ENCODE data around the gene XRN2. TPM values are rescaled to one million over a fixed set of nuclear protein-coding genes. Genes with fewer than 3 reads are reported as not detected.

XRN2 gene
- total and polyA plus RNA-seq, 2 of the 13 experiments (the other 11 are each of a cell fraction or from before 2014, with no cell fraction given) = 90.3 to 171 TPM

DNA sequence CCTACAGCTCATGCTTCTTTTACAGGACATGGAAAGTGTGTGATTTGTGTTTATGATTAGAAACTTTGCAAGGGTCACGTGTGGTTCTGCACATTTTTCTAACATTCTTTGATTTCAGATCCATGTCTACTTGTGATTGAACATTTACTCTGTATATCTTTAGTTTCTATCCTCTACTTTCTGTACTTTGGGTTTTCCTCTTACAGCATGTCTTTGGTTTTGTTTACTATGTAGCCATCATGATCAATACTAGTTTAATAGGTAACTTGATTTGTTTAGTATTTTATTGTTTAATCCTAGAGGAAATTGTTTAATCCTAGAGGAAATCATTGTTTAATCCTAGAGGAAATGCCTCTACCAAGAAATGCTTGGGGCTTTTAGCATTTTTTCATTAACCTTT, 41.8 kb downstream of the XRN2 start:
- no TSS peak for BruUV-seq (replicated peaks)
- intact Hi-C loops (cut with micrococcal nuclease; ENCODE audit: unreplicated experiment) (no loop called here), in situ Hi-C loops (cut with HindIII; ENCODE audit: extremely low pct_ligation_motif_present, low pct_unique_long_range_greater_than_20kb) (no loop called here)
- no peak overlapping the region for H2AFZ ChIP-seq (ENCODE audit: low read length)
- no peak overlapping the region for H3K9ac ChIP-seq (ENCODE audit: insufficient read depth, low read depth, low read length)
- FAIRE-seq (no peak), ATAC-seq (no peak), DNase-seq (ENCODE audit: low spot score) (no peak)
- ChIA-PET POLR2A (interaction anchor here (1.1 kb wide), 1 partner anchor 42 kb away, joined by 3 read pairs; the partner anchor contains the start of gene XRN2), CTCF (ENCODE audit: low intra/inter-chr PET ratio, low total read pairs) (no interaction called here)
- no peak overlapping the region for H3K4me3 ChIP-seq (replicated peaks in 1 of 3; ENCODE audit: insufficient read depth in 1 of 3, low read depth in 2 of 3, low read length in 3 of 3)
- H3K36me3 ChIP-seq (replicated peaks in 1 of 2; ENCODE audit: control insufficient read depth in 1 of 2, insufficient read depth in 2 of 2, low read length in 2 of 2) = peaks cover 26 to 72% of the 10 kb centered on the region in 2 experiments
- H3K27me3 ChIP-seq (ENCODE audit: control insufficient read depth in 1 of 2, insufficient read depth in 2 of 2, low read length in 2 of 2) = no peaks in the 10 kb centered on the region
- no peaks in the 10 kb centered on the region for H4K20me1 ChIP-seq (ENCODE audit: insufficient read depth, low read length)
- H3K4me2 ChIP-seq (ENCODE audit: low read depth, low read length) = no peak overlapping the region
- no peak overlapping the region for H3K27ac ChIP-seq (ENCODE audit: extremely low read length, insufficient read depth, low read length)
- TF ChIP-seq, protein P1, sequence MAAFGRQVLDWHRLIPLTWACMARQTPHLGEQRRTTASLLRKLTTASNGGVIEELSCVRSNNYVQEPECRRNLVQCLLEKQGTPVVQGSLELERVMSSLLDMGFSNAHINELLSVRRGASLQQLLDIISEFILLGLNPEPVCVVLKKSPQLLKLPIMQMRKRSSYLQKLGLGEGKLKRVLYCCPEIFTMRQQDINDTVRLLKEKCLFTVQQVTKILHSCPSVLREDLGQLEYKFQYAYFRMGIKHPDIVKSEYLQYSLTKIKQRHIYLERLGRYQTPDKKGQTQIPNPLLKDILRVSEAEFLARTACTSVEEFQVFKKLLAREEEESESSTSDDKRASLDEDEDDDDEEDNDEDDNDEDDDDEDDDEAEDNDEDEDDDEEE (CRISPR knock-in tag; IDR thresholded peaks at IDR 0.05) = no peak
- TF ChIP-seq AGO2 (optimal IDR thresholded peaks at IDR 0.05; ENCODE audit: low read depth, low read length) = peak; percentile 18
- no peaks in the 10 kb centered on the region for H3K79me2 ChIP-seq (ENCODE audit: insufficient read depth, low read length)
- peaks cover 16% of the 10 kb centered on the region for H3K4me1 ChIP-seq (ENCODE audit: insufficient read depth, low read length)
- WGBS (ENCODE audit: low lambda C conversion rate) = 92% methylated on average over 1 of the region's 1 CpG
- no peaks in the 10 kb centered on the region for H3K9me3 ChIP-seq (ENCODE audit: low read length)

DNA sequence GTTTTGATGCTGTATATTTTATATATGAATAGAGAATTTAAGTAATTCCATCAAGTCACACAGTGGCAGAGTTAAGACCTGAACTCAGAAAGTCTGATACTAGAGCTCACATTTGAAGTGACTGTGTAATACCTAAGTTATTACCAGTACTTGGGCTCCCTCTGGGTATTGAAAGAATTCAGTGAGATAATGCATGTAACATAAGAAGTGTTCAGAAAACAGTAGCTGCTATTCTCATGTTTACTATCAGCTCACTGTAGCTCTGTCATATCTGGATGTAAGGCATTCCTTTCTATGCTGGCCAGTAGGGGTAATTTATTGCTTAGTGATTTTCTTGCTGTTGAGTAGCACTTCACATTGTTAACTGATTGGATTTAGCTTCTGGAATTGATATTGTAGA, 49.6 kb downstream of the XRN2 start:
- peaks cover 18% of the 10 kb centered on the region for H3K4me1 ChIP-seq (ENCODE audit: insufficient read depth, low read length)
- no peak overlapping the region for H3K4me3 ChIP-seq (replicated peaks in 1 of 3; ENCODE audit: insufficient read depth in 1 of 3, low read depth in 2 of 3, low read length in 3 of 3)
- ChIA-PET CTCF (ENCODE audit: low intra/inter-chr PET ratio, low total read pairs) (interaction anchor here (1.1 kb wide), 1 partner anchor 117 kb away, joined by 3 read pairs; no protein-coding TSS in a partner anchor), POLR2A (no interaction called here)
- no peak overlapping the region for H2AFZ ChIP-seq (ENCODE audit: low read length)
- peak; percentile 64 for ATAC-seq
- no peak overlapping the region for H3K9ac ChIP-seq (ENCODE audit: insufficient read depth, low read depth, low read length)
- DNase-seq (ENCODE audit: low spot score) = peak; percentile 51
- H3K9me3 ChIP-seq (ENCODE audit: low read length) = no peaks in the 10 kb centered on the region
- no peak overlapping the region for H3K4me2 ChIP-seq (ENCODE audit: low read depth, low read length)
- no peaks in the 10 kb centered on the region for H3K27me3 ChIP-seq (ENCODE audit: control insufficient read depth in 1 of 2, insufficient read depth in 2 of 2, low read length in 2 of 2)
- intact Hi-C loops (cut with micrococcal nuclease; ENCODE audit: unreplicated experiment) = loop anchor here (1.0 kb wide), 1 partner anchor 11 kb away; no protein-coding TSS in a partner anchor
- H3K27ac ChIP-seq (ENCODE audit: extremely low read length, insufficient read depth, low read length) = no peak overlapping the region
- no TSS peak for BruUV-seq (replicated peaks)
- H3K79me2 ChIP-seq (ENCODE audit: insufficient read depth, low read length) = no peaks in the 10 kb centered on the region
- no peak for FAIRE-seq
- H4K20me1 ChIP-seq (ENCODE audit: insufficient read depth, low read length) = no peaks in the 10 kb centered on the region
- in situ Hi-C loops (cut with HindIII; ENCODE audit: extremely low pct_ligation_motif_present, low pct_unique_long_range_greater_than_20kb) = no loop called here
- H3K36me3 ChIP-seq (replicated peaks in 1 of 2; ENCODE audit: control insufficient read depth in 1 of 2, insufficient read depth in 2 of 2, low read length in 2 of 2) = peaks cover 12 to 52% of the 10 kb centered on the region in 2 experiments
- TF ChIP-seq, protein P2, sequence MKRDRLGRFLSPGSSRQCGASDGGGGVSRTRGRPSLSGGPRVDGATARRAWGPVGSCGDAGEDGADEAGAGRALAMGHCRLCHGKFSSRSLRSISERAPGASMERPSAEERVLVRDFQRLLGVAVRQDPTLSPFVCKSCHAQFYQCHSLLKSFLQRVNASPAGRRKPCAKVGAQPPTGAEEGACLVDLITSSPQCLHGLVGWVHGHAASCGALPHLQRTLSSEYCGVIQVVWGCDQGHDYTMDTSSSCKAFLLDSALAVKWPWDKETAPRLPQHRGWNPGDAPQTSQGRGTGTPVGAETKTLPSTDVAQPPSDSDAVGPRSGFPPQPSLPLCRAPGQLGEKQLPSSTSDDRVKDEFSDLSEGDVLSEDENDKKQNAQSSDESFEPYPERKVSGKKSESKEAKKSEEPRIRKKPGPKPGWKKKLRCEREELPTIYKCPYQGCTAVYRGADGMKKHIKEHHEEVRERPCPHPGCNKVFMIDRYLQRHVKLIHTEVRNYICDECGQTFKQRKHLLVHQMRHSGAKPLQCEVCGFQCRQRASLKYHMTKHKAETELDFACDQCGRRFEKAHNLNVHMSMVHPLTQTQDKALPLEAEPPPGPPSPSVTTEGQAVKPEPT (CRISPR knock-in tag; IDR thresholded peaks at IDR 0.05; ENCODE audit: low read depth) = no peak
- TF ChIP-seq CEBPB (IDR thresholded peaks at IDR 0.05; ENCODE audit: borderline replicate concordance, low read depth, low read length) (no peak), MED8 (CRISPR knock-in tag; IDR thresholded peaks at IDR 0.05; ENCODE audit: insufficient replicate concordance) (no peak), HNF4A (CRISPR knock-in tag; IDR thresholded peaks at IDR 0.05) (no peak), ZSCAN20 (CRISPR knock-in tag; IDR thresholded peaks at IDR 0.05; ENCODE audit: borderline replicate concordance) (no peak), ZNF616 (CRISPR knock-in tag; IDR thresholded peaks at IDR 0.05; ENCODE audit: low read depth) (no peak), ZNF207 (IDR thresholded peaks at IDR 0.05; ENCODE audit: borderline replicate concordance) (no peak), BRCA1 (CRISPR knock-in tag; IDR thresholded peaks at IDR 0.05) (no peak), ZNF562 (CRISPR knock-in tag; IDR thresholded peaks at IDR 0.05; ENCODE audit: borderline replicate concordance) (no peak)
- TF ChIP-seq, protein P3, sequence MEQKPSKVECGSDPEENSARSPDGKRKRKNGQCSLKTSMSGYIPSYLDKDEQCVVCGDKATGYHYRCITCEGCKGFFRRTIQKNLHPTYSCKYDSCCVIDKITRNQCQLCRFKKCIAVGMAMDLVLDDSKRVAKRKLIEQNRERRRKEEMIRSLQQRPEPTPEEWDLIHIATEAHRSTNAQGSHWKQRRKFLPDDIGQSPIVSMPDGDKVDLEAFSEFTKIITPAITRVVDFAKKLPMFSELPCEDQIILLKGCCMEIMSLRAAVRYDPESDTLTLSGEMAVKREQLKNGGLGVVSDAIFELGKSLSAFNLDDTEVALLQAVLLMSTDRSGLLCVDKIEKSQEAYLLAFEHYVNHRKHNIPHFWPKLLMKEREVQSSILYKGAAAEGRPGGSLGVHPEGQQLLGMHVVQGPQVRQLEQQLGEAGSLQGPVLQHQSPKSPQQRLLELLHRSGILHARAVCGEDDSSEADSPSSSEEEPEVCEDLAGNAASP (CRISPR knock-in tag; IDR thresholded peaks at IDR 0.05; ENCODE audit: borderline replicate concordance) = no peak
- TF ChIP-seq, protein P4, sequence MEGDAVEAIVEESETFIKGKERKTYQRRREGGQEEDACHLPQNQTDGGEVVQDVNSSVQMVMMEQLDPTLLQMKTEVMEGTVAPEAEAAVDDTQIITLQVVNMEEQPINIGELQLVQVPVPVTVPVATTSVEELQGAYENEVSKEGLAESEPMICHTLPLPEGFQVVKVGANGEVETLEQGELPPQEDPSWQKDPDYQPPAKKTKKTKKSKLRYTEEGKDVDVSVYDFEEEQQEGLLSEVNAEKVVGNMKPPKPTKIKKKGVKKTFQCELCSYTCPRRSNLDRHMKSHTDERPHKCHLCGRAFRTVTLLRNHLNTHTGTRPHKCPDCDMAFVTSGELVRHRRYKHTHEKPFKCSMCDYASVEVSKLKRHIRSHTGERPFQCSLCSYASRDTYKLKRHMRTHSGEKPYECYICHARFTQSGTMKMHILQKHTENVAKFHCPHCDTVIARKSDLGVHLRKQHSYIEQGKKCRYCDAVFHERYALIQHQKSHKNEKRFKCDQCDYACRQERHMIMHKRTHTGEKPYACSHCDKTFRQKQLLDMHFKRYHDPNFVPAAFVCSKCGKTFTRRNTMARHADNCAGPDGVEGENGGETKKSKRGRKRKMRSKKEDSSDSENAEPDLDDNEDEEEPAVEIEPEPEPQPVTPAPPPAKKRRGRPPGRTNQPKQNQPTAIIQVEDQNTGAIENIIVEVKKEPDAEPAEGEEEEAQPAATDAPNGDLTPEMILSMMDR (CRISPR knock-in tag; IDR thresholded peaks at IDR 0.05) = no peak

Data from HepG2 (cell line).